Right lobe of liver (tissue), 6 donors: Measurements from ENCODE around the gene THSD7A. TPM values are rescaled to one million over a fixed set of nuclear protein-coding genes. Genes with fewer than 3 reads are reported as not detected.

Experiments used
- ATAC-seq, 4 donors: fragments of 200-7000 bp; cut with Tn5 transposase; one replicate each; pipeline ENCODE4 v1.9.1; 2020; ENCODE audit warnings: mild to moderate bottlenecking in 4 of 4, moderate library complexity in 4 of 4
- DNase-seq, 3 donors: peaks; one replicate each; pipeline ENCODE4 v3.0.0-alpha.2; 2020
- H3K27ac ChIP-seq, 3 donors: fragments of 200-600 bp; one replicate each; pipeline ENCODE4 v1.8.0; 2022
- H3K27me3 ChIP-seq, 2 donors: fragments of 200-600 bp; one replicate each; pipeline ENCODE4 v1.8.0; 2022
- H3K36me3 ChIP-seq, 4 donors: fragments of 200-600 bp; sonication (generic) in 1 of 4; one replicate each; pipeline versions ENCODE4 v1.5.1 to v1.8.0; 2017 to 2022; ENCODE audit warnings: control low read depth in 1 of 4
- H3K4me1 ChIP-seq, 4 donors: fragments of 200-600 bp; sonication (generic) in 1 of 4; one replicate each; pipeline versions ENCODE4 v1.5.1 to v1.8.0; 2017 to 2022; ENCODE audit warnings: control low read depth in 1 of 4
- H3K4me3 ChIP-seq, 3 donors: fragments of 200-600 bp; one replicate each; pipeline ENCODE4 v1.8.0; 2022
- H3K9me3 ChIP-seq, 4 donors: fragments of 200-600 bp; sonication (generic) in 1 of 4; one replicate each; pipeline versions ENCODE4 v1.5.1 to v1.8.0; 2017 to 2022; ENCODE audit warnings: control low read depth in 1 of 4
- POLR2A ChIP-seq: fragments of 450-650 bp; IDR thresholded peaks from one replicate; pipeline ENCODE4 v1.6.1; 2017; ENCODE audit warnings: antibody characterized with exemption, mild to moderate bottlenecking
- WGBS: methylation state at CpG from one replicate; pipeline ENCODE4 v1.1.6; 2018; ENCODE audit warnings: low coverage, low lambda C conversion rate; ENCODE audit not compliant: insufficient coverage; ENCODE audit errors: missing lambda C conversion rate; 5-methylcytosine and 5-hydroxymethylcytosine counted together
- intact Hi-C, 2 donors: fragments of 100-400 bp; cut with DNase I; formaldehyde crosslinking; loops; one replicate each; pipeline versions ENCODE4 v1.11.2 to v1.14.1; 2022
- total RNA-seq, 6 experiments: library from RNA; depleted of rRNA in 2 of 6; stranded (reverse); fragments of >200 nt in 2 of 6; fragmentation: NEBNext Ultra II Directional in 3 of 6; extraction: Animal tissue kit (Norgen Biotek cat#: 25700) in 3 of 6; gene quantifications; one replicate each; pipeline versions ENCODE4 v1.1.0 to v1.2.4, GENCODE V29; 2016 to 2023
- TF ChIP-seq, protein P1 (sequence below), 4 donors: fragments of 200-600 bp in 3 of 4; fragments of 450-650 bp in 1 of 4; IDR thresholded peaks; one replicate each; pipeline versions ENCODE4 v1.5.1 to v1.8.0; 2016 to 2022; ENCODE audit warnings: antibody characterized with exemption in 4 of 4, mild to moderate bottlenecking in 2 of 4
- donor health status: DM: no; HTN: yes; CAD: no.
- donor health status: DM: no; HTN: no; CAD: no.
- donor health status: DM: no; HTN: no; CAD: no.
- donor health status: DM: no; HTN: yes; CAD: no.
- donor health status: DM: no; HTN: yes; CAD: no.

The THSD7A gene
- total RNA-seq, 6 experiments from 2014 or later: 1.1 to 2.5 (median 1.4) TPM

DNA sequence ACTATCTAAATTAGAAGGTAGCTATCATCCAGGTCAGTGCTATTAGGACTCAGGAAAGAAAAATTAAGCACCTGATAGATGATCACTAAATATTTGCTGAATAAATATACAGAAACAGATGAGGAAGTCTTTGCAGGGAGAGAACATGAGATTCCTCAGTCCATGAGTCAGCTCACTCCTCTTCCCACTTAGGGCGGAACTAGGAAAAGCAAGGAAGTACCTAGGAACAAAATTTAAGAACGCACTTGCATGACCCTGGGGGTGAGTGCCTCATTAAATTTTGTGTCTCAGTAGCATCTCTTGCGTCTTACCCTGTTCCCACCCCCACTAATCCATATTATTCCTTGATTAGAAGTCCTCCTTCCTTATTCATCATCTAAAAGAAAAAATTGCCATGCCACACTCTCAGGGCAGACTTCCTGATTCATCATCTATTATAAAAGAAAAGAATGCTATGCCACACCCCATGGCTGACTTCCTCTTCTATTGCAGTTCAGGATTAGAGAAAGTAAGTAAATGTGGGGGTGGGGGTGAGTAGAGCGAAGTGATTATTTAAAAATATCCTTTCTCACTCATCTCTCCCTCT, 208.8 kb downstream of the THSD7A start:
- ATAC-seq (peak in 1 of 4 donors; percentile 39), DNase-seq (no peak)
- Histone ChIP-seq H3K4me1 (peaks cover 0 to 9% (median 0%) of the 10 kb centered on the region in 4 donors), H3K4me3 (no peak overlapping the region), H3K27ac (no peak overlapping the region), H3K36me3 (no peaks in the 10 kb centered on the region), H3K27me3 (no peaks in the 10 kb centered on the region), H3K9me3 (no peaks in the 10 kb centered on the region)
- TF ChIP-seq POLR2A: no peak
- TF ChIP-seq, protein P1, sequence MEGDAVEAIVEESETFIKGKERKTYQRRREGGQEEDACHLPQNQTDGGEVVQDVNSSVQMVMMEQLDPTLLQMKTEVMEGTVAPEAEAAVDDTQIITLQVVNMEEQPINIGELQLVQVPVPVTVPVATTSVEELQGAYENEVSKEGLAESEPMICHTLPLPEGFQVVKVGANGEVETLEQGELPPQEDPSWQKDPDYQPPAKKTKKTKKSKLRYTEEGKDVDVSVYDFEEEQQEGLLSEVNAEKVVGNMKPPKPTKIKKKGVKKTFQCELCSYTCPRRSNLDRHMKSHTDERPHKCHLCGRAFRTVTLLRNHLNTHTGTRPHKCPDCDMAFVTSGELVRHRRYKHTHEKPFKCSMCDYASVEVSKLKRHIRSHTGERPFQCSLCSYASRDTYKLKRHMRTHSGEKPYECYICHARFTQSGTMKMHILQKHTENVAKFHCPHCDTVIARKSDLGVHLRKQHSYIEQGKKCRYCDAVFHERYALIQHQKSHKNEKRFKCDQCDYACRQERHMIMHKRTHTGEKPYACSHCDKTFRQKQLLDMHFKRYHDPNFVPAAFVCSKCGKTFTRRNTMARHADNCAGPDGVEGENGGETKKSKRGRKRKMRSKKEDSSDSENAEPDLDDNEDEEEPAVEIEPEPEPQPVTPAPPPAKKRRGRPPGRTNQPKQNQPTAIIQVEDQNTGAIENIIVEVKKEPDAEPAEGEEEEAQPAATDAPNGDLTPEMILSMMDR (IDR thresholded peaks at IDR 0.05): no peak
- WGBS: 89% methylated on average over 4 of the region's 4 CpGs
- intact Hi-C loops: no loop called here

DNA sequence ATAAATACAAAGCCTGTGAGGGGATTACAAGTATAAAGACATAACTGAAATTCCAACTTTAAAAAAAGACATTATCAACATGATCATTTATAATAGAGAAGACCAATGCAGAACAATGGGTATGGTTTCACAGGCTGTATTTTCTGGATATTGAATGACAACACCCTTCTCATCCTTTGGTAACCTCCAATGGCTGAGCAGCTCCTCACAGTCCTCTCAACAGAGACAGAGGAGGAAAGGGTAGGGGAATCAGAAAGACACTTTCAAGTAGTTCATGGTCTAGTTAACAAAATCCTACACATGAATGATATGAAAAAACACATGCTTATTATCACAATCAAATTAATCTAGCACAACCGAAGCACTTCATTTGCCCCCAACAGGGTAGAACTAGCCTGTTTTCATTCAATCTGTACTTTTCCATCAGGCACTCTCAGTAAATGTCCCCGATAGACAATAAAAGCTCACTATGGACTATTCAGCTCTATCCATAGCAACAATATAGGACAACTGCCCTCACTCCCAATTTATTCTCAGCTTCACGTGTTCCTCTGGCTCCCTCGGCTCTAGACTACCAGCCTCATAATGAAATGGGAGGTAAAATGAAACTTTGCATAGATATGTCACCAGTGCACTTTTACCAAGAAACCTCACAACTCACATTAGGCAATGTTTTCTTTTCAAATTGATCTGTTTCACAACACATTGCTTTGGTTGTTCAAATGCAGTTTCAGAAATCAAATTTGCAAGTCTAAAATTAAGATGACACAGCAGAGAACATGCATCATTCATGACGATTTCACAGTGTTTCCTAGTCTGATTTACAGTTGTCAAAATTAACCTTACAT, 211.4 kb downstream of the THSD7A start:
- Histone ChIP-seq H3K4me3 (peak overlapping the region in 2 of 3 donors; percentile 27 to 44), H3K9me3 (no peaks in the 10 kb centered on the region), H3K4me1 (peaks cover 0 to 11% (median 0%) of the 10 kb centered on the region in 4 donors), H3K27ac (peak overlapping the region; percentile 66 to 87 (median 75)), H3K27me3 (no peaks in the 10 kb centered on the region), H3K36me3 (no peaks in the 10 kb centered on the region)
- TF ChIP-seq POLR2A: peak; percentile 65
- TF ChIP-seq, protein P1 (IDR thresholded peaks at IDR 0.05): no peak
- ATAC-seq (peak; percentile 78 to 93 (median 90)), DNase-seq (no peak)
- WGBS: 22% methylated on average over 5 of the region's 5 CpGs
- intact Hi-C loops: no loop called here

DNA sequence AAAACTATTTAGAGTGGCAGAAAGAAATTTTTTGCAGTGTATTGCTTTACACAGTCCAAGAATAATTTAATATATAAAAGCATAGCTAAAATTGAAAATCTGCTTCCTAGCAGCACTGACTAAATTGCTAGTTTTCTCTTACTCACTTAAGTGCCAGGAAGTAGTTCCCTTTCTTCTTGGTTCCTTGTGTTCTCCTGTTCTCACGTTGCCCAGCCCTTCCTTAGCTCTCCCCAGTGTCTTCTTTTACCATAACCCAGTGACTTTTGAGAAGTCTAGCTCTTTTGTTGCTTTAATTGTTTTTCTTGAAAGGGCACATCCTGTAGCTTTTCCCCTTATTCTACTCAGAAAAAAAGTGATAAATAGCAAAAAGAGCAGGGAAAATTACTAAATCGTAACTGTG, 215.5 kb downstream of the THSD7A start:
- peak overlapping the region in 1 of 3 donors; percentile 1 for H3K27ac ChIP-seq
- H3K4me1 ChIP-seq: peaks cover 0 to 7% (median 0%) of the 10 kb centered on the region in 4 donors
- 38% methylated on average over 2 of the region's 2 CpGs for WGBS
- H3K4me3 ChIP-seq: no peak overlapping the region
- H3K36me3 ChIP-seq: no peaks in the 10 kb centered on the region
- TF ChIP-seq, protein P1 (IDR thresholded peaks at IDR 0.05): no peak
- no peak for TF ChIP-seq POLR2A
- no peaks in the 10 kb centered on the region for H3K27me3 ChIP-seq
- peak in 1 of 4 donors; percentile 4 for ATAC-seq
- H3K9me3 ChIP-seq: no peaks in the 10 kb centered on the region
- DNase-seq: no peak
- intact Hi-C loops: no loop called here

DNA sequence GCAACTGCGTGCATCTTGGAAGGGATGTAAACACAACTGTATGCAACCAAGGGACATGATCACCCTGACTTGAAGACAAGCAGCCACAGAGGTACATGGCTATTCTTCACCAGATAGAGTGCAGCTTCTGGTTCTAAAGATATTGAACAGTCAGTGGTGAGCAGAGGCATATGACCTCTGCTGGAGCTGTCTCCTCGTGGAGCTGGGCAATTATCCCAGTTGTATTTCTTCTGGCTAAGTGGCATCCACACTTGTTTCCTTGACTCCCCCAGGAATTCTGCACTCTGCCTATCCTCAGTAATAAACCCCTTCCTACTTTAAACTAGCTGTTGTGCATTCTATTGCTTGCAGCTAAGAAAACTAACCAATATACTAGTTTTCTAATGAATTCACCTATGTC, 216.8 kb downstream of the THSD7A start:
- peak in 2 of 4 donors; percentile 60 to 71 for ATAC-seq
- TF ChIP-seq, protein P1 (IDR thresholded peaks at IDR 0.05): no peak
- TF ChIP-seq POLR2A: no peak

More for the DNA sequence above, 216.8 kb downstream of the THSD7A start:
- 42% methylated on average over 2 of the region's 2 CpGs for WGBS
- no peak for DNase-seq
- no peaks in the 10 kb centered on the region for H3K36me3 ChIP-seq
- intact Hi-C loops: no loop called here
- no peaks in the 10 kb centered on the region for H3K9me3 ChIP-seq
- H3K4me1 ChIP-seq: peaks cover 0 to 7% (median 0%) of the 10 kb centered on the region in 4 donors
- H3K27ac ChIP-seq: no peak overlapping the region
- H3K27me3 ChIP-seq: no peaks in the 10 kb centered on the region
- no peak overlapping the region for H3K4me3 ChIP-seq
